Parathyroid adenoma (tissue), 2 donors: ENCODE measurements around the gene MDGA2.
"Not testable (repeated sequence)": the region's sequence is repeated elsewhere in the genome, so short reads cannot be mapped to it uniquely, and the experiment has no call there.

Experiments
- H2AFZ ChIP-seq: fragments of 300-600 bp; sonication (generic); one replicate; pipeline ENCODE4 v1.7.0; 2017; ENCODE audit warnings: antibody characterized with exemption, mild to moderate bottlenecking
- H3K27ac ChIP-seq: fragments of 300-600 bp; sonication (generic); one replicate; pipeline ENCODE4 v1.7.0; 2017
- H3K27me3 ChIP-seq: fragments of 300-600 bp; sonication (generic); one replicate; pipeline ENCODE4 v1.7.0; 2017; ENCODE audit warnings: low read length; ENCODE audit not compliant: control insufficient read depth, insufficient read depth
- H3K36me3 ChIP-seq: fragments of 300-600 bp; sonication (generic); one replicate; pipeline ENCODE4 v1.7.0; 2017; ENCODE audit warnings: low read length; ENCODE audit not compliant: control insufficient read depth, insufficient read depth
- H3K4me1 ChIP-seq: fragments of 300-600 bp; sonication (generic); one replicate; pipeline ENCODE4 v1.7.0; 2017; ENCODE audit warnings: control low read depth
- H3K4me2 ChIP-seq: fragments of 300-600 bp; sonication (generic); one replicate; pipeline ENCODE4 v1.7.0; 2017; ENCODE audit warnings: low read length
- H3K4me3 ChIP-seq: fragments of 300-600 bp; sonication (generic); one replicate; pipeline ENCODE4 v1.7.0; 2017; ENCODE audit warnings: low read depth, low read length
- H3K79me2 ChIP-seq: fragments of 300-600 bp; sonication (generic); one replicate; pipeline ENCODE4 v1.7.0; 2017; ENCODE audit warnings: control low read depth
- H3K9ac ChIP-seq: fragments of 300-600 bp; sonication (generic); one replicate; pipeline ENCODE4 v1.7.0; 2017; ENCODE audit warnings: mild to moderate bottlenecking
- H3K9me3 ChIP-seq: fragments of 300-600 bp; sonication (generic); one replicate; pipeline ENCODE4 v1.7.0; 2017; ENCODE audit warnings: low read length; ENCODE audit not compliant: control insufficient read depth
- CTCF ChIP-seq: fragments of 300-600 bp; sonication (generic); IDR thresholded peaks from one replicate; pipeline ENCODE4 v1.7.0; 2017; ENCODE audit warnings: antibody characterized with exemption, mild to moderate bottlenecking
- donor health status: primary hyperparathyroidism.

MDGA2 gene

DNA sequence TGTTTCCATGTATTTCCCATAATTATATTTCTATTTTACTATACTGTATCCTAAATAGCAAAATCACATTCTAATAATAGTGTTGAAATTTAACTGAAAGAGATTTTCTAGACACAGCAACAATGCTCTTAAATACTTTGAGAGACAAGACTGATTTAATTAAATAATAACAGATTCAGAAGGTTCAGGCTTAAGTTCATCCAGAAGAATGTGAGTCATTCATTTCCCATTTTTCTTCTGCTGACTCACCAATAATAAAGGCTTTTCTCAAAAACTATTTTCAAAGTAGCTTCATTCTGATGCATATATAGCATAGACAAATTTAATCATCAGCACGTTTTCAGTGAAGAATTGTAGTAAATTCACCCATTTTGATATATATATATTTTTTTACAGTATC, 481.4 kb downstream of the MDGA2 start:
- Histone ChIP-seq H3K27ac (no peak overlapping the region), H3K9ac (no peak overlapping the region), H2AFZ (no peak overlapping the region), H3K4me1 (no peaks in the 10 kb centered on the region), H3K9me3 (no peaks in the 10 kb centered on the region), H3K27me3 (no peaks in the 10 kb centered on the region), H3K36me3 (no peaks in the 10 kb centered on the region), H3K79me2 (no peaks in the 10 kb centered on the region), H3K4me2 (no peak overlapping the region), H3K4me3 (no peak overlapping the region)
- no peak for TF ChIP-seq CTCF

DNA sequence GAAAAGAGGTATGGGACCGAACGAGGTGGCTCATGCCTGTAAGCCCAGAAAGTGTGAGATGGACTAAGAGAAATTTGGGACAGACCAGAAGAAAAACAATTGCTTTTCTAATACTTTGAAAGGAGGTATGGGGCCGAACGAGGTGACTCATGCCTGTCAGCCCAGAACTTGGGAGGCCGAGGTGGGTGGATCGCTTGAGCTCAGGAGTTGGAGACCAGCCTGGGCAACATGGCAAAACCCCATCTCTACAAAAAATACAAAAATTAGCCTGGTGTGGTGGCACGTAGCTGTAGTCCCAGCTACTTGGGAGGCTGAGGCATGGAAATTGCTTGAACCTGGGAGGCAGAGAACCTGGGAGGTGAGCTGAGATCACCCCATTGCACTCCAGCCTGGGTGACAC, 483.2 kb downstream of the MDGA2 start:
- not testable (repeated sequence) for H3K79me2 ChIP-seq, H2AFZ ChIP-seq, H3K9me3 ChIP-seq, H3K36me3 ChIP-seq, H3K9ac ChIP-seq, H3K4me1 ChIP-seq, H3K4me3 ChIP-seq, H3K27ac ChIP-seq, H3K27me3 ChIP-seq, H3K4me2 ChIP-seq

DNA sequence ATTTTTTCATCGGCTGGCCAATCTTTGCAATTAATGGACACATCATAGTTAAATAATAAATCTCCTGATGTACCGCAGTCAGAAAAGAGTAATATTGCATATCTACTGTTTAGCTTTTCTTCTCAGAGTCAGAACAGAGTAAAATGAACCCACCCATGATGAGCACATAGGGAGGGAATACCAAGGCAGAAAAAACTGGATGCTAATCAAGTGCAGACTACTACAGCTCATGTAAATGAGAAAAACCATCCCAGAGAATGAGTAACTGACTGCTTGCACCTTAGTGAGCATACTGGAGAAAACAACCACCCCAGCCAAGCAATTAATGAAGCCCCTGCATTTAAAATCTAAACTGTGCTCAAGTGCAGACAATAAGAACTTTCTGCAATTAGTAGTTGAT, 483.7 kb downstream of the MDGA2 start:
- Histone ChIP-seq H3K9me3 (no peaks in the 10 kb centered on the region), H3K79me2 (no peaks in the 10 kb centered on the region), H3K4me3 (no peak overlapping the region), H3K36me3 (no peaks in the 10 kb centered on the region), H3K4me2 (no peak overlapping the region), H3K4me1 (no peaks in the 10 kb centered on the region), H3K27ac (no peak overlapping the region), H2AFZ (no peak overlapping the region), H3K27me3 (no peaks in the 10 kb centered on the region), H3K9ac (no peak overlapping the region)
- TF ChIP-seq CTCF: no peak

GRCh38 chr14:47189911-47190484, 485.4 kb downstream of the MDGA2 start:
- Histone ChIP-seq H3K27me3 (no peaks in the 10 kb centered on the region), H3K27ac (no peak overlapping the region), H3K9me3 (no peaks in the 10 kb centered on the region), H3K4me1 (no peaks in the 10 kb centered on the region), H3K4me2 (no peak overlapping the region), H3K9ac (no peak overlapping the region), H3K36me3 (no peaks in the 10 kb centered on the region), H2AFZ (no peak overlapping the region), H3K4me3 (no peak overlapping the region), H3K79me2 (no peaks in the 10 kb centered on the region)
- TF ChIP-seq CTCF: no peak

- Histone ChIP-seq H3K4me2 (no peak overlapping the region), H3K9me3 (no peaks in the 10 kb centered on the region), H3K79me2 (no peaks in the 10 kb centered on the region), H3K9ac (no peak overlapping the region), H3K36me3 (no peaks in the 10 kb centered on the region), H3K27ac (no peak overlapping the region), H3K4me1 (no peaks in the 10 kb centered on the region), H3K27me3 (no peaks in the 10 kb centered on the region), H2AFZ (no peak overlapping the region), H3K4me3 (no peak overlapping the region)
- TF ChIP-seq CTCF: no peak
Observed at GRCh38 chr14:47186486-47186885, 488.9 kb downstream of the MDGA2 start.
